Thyroid gland (tissue), 4 donors: Measurements from ENCODE around the gene NFIA.

ENCODE experiments used
- POLR2A ChIP-seq, 2 donors: fragments of 450-650 bp; IDR thresholded peaks; one replicate each; pipeline ENCODE4 v1.6.1; 2017; ENCODE audit warnings: antibody characterized with exemption in 2 of 2, mild to moderate bottlenecking in 2 of 2, moderate library complexity in 1 of 2
- TF ChIP-seq, protein P1 (sequence below), 6 experiments: fragments of 200-600 bp in 3 of 6; fragments of 450-650 bp in 3 of 6; sonication (generic) in 3 of 6; IDR thresholded peaks; one replicate each; pipeline ENCODE4 v1.5.1; 2016 to 2019; ENCODE audit warnings: antibody characterized with exemption in 6 of 6, mild to moderate bottlenecking in 2 of 6, inconsistent platforms in 1 of 6, moderate library complexity in 1 of 6

GRCh38 chr1:61190153-61190552 is 107.8 kb downstream of the NFIA start:
- TF ChIP-seq, protein P1, sequence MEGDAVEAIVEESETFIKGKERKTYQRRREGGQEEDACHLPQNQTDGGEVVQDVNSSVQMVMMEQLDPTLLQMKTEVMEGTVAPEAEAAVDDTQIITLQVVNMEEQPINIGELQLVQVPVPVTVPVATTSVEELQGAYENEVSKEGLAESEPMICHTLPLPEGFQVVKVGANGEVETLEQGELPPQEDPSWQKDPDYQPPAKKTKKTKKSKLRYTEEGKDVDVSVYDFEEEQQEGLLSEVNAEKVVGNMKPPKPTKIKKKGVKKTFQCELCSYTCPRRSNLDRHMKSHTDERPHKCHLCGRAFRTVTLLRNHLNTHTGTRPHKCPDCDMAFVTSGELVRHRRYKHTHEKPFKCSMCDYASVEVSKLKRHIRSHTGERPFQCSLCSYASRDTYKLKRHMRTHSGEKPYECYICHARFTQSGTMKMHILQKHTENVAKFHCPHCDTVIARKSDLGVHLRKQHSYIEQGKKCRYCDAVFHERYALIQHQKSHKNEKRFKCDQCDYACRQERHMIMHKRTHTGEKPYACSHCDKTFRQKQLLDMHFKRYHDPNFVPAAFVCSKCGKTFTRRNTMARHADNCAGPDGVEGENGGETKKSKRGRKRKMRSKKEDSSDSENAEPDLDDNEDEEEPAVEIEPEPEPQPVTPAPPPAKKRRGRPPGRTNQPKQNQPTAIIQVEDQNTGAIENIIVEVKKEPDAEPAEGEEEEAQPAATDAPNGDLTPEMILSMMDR (IDR thresholded peaks at IDR 0.05) = no peak
- TF ChIP-seq POLR2A (IDR thresholded peaks at IDR 0.05) = no peak
